Measurements from ENCODE around the gene HILPDA.

Gene HILPDA

DNA sequence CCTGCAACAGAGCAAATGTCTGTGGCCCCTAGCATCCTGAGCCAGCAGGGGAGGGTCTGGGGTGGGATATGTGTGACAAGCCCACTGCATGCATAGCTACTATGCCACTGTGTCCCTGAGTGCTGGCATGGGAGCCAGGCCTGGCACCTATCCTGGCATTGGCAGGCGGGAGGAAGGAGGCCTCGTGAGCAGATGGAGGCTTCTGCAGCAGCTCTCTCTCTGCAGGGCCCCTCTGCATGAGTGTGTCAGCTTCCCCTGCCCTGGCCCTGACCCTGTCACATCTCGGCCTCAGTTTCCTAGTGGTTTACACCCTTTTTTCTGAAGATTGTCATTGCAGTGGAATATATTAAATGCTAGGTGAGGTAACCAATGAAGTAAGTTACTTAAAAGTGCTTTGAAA, 32.8 kb upstream of the HILPDA start:
- TF ChIP-seq GABPA (IDR thresholded peaks at IDR 0.05; ENCODE audit: low read depth): no peak
- TF ChIP-seq, protein P1, sequence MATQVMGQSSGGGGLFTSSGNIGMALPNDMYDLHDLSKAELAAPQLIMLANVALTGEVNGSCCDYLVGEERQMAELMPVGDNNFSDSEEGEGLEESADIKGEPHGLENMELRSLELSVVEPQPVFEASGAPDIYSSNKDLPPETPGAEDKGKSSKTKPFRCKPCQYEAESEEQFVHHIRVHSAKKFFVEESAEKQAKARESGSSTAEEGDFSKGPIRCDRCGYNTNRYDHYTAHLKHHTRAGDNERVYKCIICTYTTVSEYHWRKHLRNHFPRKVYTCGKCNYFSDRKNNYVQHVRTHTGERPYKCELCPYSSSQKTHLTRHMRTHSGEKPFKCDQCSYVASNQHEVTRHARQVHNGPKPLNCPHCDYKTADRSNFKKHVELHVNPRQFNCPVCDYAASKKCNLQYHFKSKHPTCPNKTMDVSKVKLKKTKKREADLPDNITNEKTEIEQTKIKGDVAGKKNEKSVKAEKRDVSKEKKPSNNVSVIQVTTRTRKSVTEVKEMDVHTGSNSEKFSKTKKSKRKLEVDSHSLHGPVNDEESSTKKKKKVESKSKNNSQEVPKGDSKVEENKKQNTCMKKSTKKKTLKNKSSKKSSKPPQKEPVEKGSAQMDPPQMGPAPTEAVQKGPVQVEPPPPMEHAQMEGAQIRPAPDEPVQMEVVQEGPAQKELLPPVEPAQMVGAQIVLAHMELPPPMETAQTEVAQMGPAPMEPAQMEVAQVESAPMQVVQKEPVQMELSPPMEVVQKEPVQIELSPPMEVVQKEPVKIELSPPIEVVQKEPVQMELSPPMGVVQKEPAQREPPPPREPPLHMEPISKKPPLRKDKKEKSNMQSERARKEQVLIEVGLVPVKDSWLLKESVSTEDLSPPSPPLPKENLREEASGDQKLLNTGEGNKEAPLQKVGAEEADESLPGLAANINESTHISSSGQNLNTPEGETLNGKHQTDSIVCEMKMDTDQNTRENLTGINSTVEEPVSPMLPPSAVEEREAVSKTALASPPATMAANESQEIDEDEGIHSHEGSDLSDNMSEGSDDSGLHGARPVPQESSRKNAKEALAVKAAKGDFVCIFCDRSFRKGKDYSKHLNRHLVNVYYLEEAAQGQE (IDR thresholded peaks at IDR 0.05; ENCODE audit: insufficient replicate concordance, low read depth): no peak
- TF ChIP-seq SPI1 (IDR thresholded peaks at IDR 0.05; ENCODE audit: borderline replicate concordance, low read depth): no peak
- TF ChIP-seq, protein P2, sequence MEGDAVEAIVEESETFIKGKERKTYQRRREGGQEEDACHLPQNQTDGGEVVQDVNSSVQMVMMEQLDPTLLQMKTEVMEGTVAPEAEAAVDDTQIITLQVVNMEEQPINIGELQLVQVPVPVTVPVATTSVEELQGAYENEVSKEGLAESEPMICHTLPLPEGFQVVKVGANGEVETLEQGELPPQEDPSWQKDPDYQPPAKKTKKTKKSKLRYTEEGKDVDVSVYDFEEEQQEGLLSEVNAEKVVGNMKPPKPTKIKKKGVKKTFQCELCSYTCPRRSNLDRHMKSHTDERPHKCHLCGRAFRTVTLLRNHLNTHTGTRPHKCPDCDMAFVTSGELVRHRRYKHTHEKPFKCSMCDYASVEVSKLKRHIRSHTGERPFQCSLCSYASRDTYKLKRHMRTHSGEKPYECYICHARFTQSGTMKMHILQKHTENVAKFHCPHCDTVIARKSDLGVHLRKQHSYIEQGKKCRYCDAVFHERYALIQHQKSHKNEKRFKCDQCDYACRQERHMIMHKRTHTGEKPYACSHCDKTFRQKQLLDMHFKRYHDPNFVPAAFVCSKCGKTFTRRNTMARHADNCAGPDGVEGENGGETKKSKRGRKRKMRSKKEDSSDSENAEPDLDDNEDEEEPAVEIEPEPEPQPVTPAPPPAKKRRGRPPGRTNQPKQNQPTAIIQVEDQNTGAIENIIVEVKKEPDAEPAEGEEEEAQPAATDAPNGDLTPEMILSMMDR (IDR thresholded peaks at IDR 0.05; ENCODE audit: insufficient read depth, low read length): no peak
- no peak for TF ChIP-seq POLR2AphosphoS5 (IDR thresholded peaks at IDR 0.05; ENCODE audit: low read depth)
- Histone ChIP-seq H3K4me3 (replicated peaks; ENCODE audit: insufficient read depth, low read length) (no peak overlapping the region), H3K27me3 (ENCODE audit: insufficient read depth, poor library complexity, severe bottlenecking) (no peaks in the 10 kb centered on the region), H3K27ac (replicated peaks) (no peak overlapping the region)
- peak in 1 of 2 experiments; percentile 31 for DNase-seq (ENCODE audit: low read depth in 1 of 2, low spot score in 1 of 2)

DNA sequence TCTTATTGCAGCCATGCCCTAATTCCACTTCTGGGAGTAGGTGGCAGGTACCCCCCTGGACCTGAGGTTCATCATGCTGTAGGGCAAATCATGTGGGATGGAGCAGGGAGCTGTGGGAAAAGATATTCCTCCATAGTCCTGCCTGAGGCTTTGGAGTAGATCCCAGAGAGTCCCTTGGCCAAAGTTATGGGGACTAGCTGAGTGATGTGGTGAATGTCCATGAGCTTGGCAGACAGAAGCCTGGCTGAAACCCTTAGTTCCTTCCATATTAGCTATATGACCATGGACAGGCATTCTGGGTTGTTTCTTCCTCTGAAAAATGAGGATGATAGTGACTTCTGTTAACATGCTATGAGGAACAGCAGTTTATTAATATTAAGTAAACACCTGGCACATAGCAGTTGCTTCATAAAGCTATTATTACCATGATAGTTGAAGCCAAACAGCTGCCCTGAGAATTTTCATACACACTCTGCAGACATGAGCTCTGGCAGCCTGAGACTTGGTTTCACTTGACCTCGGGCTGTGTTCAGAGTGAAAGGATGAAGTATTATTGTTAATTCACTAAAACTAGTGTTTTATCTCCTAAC, 30.9 kb upstream of the HILPDA start:
- DNase-seq (ENCODE audit: low read depth in 1 of 2, low spot score in 1 of 2): no peak
- Histone ChIP-seq H3K27ac (replicated peaks) (no peak overlapping the region), H3K27me3 (ENCODE audit: insufficient read depth, poor library complexity, severe bottlenecking) (no peaks in the 10 kb centered on the region), H3K4me3 (replicated peaks; ENCODE audit: insufficient read depth, low read length) (no peak overlapping the region)
- TF ChIP-seq, protein P2 (IDR thresholded peaks at IDR 0.05; ENCODE audit: insufficient read depth, low read length): no peak
- no peak for TF ChIP-seq POLR2AphosphoS5 (IDR thresholded peaks at IDR 0.05; ENCODE audit: low read depth)
- TF ChIP-seq, protein P1 (IDR thresholded peaks at IDR 0.05; ENCODE audit: insufficient replicate concordance, low read depth): no peak
- no peak for TF ChIP-seq GABPA (IDR thresholded peaks at IDR 0.05; ENCODE audit: low read depth)
- no peak for TF ChIP-seq SPI1 (IDR thresholded peaks at IDR 0.05; ENCODE audit: borderline replicate concordance, low read depth)

DNA sequence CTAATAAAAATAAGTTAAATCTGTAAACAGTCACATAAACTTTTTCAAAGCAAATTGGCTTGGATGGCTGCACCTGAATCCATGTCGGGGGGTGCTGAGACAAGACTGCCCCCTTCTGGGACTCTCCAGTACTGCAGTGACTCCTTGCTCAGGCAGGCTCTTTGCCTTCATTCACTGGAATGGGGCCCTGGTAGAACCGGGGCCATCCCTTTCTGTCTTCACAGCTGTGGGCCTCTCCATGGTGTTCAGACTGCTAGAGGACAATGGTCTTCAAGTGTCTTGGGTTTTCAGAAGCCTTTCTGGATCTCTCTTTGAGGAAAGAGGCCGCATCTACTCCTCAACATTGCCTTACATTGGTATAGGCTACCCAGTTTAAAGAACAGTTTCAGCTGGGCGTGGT, 29.8 kb upstream of the HILPDA start:
- Histone ChIP-seq H3K27me3 (ENCODE audit: insufficient read depth, poor library complexity, severe bottlenecking) (no peaks in the 10 kb centered on the region), H3K27ac (replicated peaks) (no peak overlapping the region), H3K4me3 (replicated peaks; ENCODE audit: insufficient read depth, low read length) (no peak overlapping the region)
- DNase-seq (ENCODE audit: low read depth in 1 of 2, low spot score in 1 of 2): peak in 1 of 2 experiments; percentile 77
- TF ChIP-seq POLR2AphosphoS5 (IDR thresholded peaks at IDR 0.05; ENCODE audit: low read depth): no peak
- TF ChIP-seq, protein P2 (IDR thresholded peaks at IDR 0.05; ENCODE audit: insufficient read depth, low read length): peak; percentile 91
